Pancreas (tissue), 10 donors: Measurements from ENCODE around the gene PURA. TPM values are rescaled to one million over a fixed set of nuclear protein-coding genes. Genes with fewer than 3 reads are reported as not detected.

Source experiments
- ATAC-seq, 4 donors: fragments of 200-7000 bp; cut with Tn5 transposase; one replicate each; pipeline versions ENCODE4 v1.8.0 to v1.9.1; 2020; ENCODE audit warnings: mild to moderate bottlenecking in 4 of 4, moderate library complexity in 4 of 4
- DNase-seq, 6 donors: peaks; one replicate each; pipeline ENCODE4 v3.0.0-alpha.2; 2020
- FAIRE-seq: peaks from 2 replicates; lab custom pipeline; 2012; peaks lifted over from hg19 to GRCh38; lab: Jason Lieb, UNC
- H3K27ac ChIP-seq, 4 donors: fragments of 200-600 bp; sonication (generic); 1 replicate in 3 of 4; 2 replicates in 1 of 4; pipeline versions ENCODE4 v1.5.0 to v1.8.0; 2020
- H3K27me3 ChIP-seq, 4 donors: fragments of 200-600 bp; one replicate each; pipeline ENCODE4 v1.8.0; 2021
- H3K36me3 ChIP-seq, 3 donors: fragments of 200-600 bp; sonication (generic) in 1 of 3; one replicate each; pipeline versions ENCODE4 v1.5.0 to v1.8.0; 2020 to 2021
- H3K4me1 ChIP-seq, 3 donors: fragments of 200-600 bp; one replicate each; pipeline ENCODE4 v1.8.0; 2021
- H3K4me3 ChIP-seq, 4 donors: fragments of 200-600 bp; sonication (generic) in 2 of 4; one replicate each; pipeline versions ENCODE4 v1.5.0 to v1.8.0; 2020 to 2021
- H3K9me3 ChIP-seq, 4 donors: fragments of 200-600 bp; one replicate each; pipeline ENCODE4 v1.8.0; 2021
- WGBS, 2 donors: extraction: QIAGEN DNeasy Blood & Tissue Kit; methylation state at CpG; one replicate each; pipeline ENCODE4 v1.1.7; 2013; 5-methylcytosine and 5-hydroxymethylcytosine counted together
- intact Hi-C, 3 donors: fragments of 100-400 bp; cut with DNase I; formaldehyde crosslinking; loops; one replicate each; pipeline versions ENCODE4 v1.11.1 to v1.14.2; 2022
- polyA plus RNA-seq, 2 donors: library from polyadenylated mRNA; stranded (reverse); fragments of 200-250 nt; gene quantifications; one replicate each; pipeline ENCODE4 v1.2.3, GENCODE V29; 2013
- total RNA-seq, 6 donors: library from RNA; stranded (reverse); fragmentation: NEBNext Ultra II Directional in 4 of 6; extraction: Animal tissue kit (Norgen Biotek cat#: 25700) in 4 of 6; gene quantifications; one replicate each; pipeline versions ENCODE4 v1.2.1 to v1.2.4, GENCODE V29; 2021 to 2023
- TF ChIP-seq, protein P1 (sequence below), 4 donors: fragments of 200-600 bp; sonication (generic) in 3 of 4; IDR thresholded peaks; one replicate each; pipeline versions ENCODE4 v1.5.0 to v1.8.0; 2021; ENCODE audit warnings: antibody characterized with exemption in 4 of 4
- donor health status: healthy with polysubstance abuse.
- donor health status: DM: no; HTN: no; CAD: no; lungs with moderate emphysema.
- donor health status: DM: no; HTN: no; CAD: no.
- donor health status: control.
- donor health status: control.
- donor health status: Bipolar disorder and iron deficiency.
- donor health status: DM: yes; HTN: yes; CAD: no.
- donor health status: DM: no; HTN: no; CAD: no.
- donor health status: DM: no; HTN: no; CAD: no.
- donor health status: DM: yes; HTN: yes; CAD: no.

The PURA gene
- total and polyA plus RNA-seq, 8 donors = 3.2 to 17.2 (median 9.3) TPM

DNA sequence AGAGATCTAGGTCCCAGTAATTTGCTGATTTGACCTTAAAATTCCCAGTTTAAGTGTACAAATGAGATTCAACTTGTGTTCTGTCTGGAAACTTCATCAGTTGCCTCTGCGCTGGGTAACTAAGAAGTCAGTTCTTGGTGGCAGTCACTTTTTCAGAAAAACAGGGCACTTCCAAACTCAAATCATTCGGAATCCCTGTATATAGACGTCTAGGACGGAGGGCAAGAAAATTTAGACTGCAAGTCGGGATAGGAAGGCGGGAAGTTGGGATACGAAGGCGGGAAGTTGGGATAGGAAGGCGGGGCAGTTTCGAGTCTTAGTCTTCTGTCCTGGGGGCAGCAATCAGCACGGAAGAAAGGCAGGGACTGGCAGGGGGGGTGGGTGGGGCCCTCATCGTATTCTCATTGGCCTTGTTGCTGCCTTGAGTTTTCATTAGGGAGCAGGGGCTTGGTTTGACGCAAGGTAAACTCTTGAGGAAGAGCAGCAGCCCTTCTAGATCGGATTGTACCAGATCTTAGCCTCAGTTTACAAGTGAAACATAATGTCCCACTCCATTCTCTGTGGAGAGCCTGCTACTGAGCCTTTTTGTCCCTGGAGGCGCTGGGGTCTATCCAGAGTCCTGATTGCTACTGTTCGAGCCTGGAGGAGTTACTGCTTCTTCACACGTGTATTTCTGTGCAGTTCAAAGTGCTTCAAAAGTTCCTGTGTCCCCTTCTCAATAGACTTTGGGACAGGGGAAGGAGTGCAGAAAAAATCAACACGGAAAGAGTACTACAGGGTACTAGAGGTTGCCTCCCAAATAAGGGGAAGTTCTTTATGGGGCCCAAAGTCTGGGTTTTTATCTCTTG is 2.7 kb upstream of the PURA start:
- ATAC-seq (no peak), FAIRE-seq (no peak), DNase-seq (no peak)
- Histone ChIP-seq H3K9me3 (no peaks in the 10 kb centered on the region), H3K36me3 (no peaks in the 10 kb centered on the region), H3K4me3 (no peak overlapping the region), H3K27ac (no peak overlapping the region), H3K27me3 (no peaks in the 10 kb centered on the region), H3K4me1 (peaks cover 20 to 33% (median 33%) of the 10 kb centered on the region in 3 donors)
- 78 to 83% methylated on average over 18 of the region's 18 CpGs for WGBS, 2 donors
- intact Hi-C loops = no loop called here
- TF ChIP-seq, protein P1, sequence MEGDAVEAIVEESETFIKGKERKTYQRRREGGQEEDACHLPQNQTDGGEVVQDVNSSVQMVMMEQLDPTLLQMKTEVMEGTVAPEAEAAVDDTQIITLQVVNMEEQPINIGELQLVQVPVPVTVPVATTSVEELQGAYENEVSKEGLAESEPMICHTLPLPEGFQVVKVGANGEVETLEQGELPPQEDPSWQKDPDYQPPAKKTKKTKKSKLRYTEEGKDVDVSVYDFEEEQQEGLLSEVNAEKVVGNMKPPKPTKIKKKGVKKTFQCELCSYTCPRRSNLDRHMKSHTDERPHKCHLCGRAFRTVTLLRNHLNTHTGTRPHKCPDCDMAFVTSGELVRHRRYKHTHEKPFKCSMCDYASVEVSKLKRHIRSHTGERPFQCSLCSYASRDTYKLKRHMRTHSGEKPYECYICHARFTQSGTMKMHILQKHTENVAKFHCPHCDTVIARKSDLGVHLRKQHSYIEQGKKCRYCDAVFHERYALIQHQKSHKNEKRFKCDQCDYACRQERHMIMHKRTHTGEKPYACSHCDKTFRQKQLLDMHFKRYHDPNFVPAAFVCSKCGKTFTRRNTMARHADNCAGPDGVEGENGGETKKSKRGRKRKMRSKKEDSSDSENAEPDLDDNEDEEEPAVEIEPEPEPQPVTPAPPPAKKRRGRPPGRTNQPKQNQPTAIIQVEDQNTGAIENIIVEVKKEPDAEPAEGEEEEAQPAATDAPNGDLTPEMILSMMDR (IDR thresholded peaks at IDR 0.05) = no peak

DNA sequence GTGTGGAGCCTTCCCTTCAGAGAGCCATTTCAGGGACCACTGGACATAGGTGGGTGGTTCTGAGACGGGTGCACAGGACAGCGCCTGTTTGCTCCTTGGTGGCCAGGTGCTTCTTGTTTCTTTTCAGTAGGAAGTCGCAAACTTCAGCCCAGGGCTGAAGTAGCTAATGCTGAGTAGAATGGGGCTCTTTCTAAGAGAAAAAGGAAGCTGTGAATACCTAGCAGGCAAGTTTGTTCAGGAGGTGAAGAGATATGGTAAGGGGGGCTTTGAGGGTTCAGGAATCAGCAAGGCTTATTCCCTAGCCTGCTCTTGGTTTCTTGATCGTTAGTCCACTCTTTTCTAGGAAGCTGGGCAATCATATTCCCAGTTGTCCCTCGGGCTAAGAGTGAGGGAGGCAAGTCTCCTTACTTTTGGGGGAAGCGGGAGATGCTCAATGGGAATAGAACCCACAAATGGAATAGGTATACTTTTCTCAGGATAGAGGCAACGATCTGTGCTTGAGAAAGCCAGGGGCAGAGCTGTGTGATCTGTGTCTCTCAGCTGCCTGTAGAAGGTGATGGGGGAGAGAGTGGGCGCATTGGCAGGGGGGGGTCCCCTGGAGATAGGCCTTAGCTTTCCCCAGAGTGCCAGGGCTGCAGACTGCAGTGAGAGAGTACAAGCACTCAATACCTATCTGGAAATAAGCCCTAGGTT is 1.9 kb upstream of the PURA start:
- Histone ChIP-seq H3K27ac (peak overlapping the region in 1 of 4 donors; percentile 95), H3K9me3 (no peaks in the 10 kb centered on the region), H3K4me3 (no peak overlapping the region), H3K4me1 (peaks cover 13 to 33% (median 28%) of the 10 kb centered on the region in 3 donors), H3K36me3 (no peaks in the 10 kb centered on the region), H3K27me3 (no peaks in the 10 kb centered on the region)
- DNase-seq (no peak), FAIRE-seq (no peak), ATAC-seq (no peak)
- WGBS, 2 donors = 66 to 70% methylated on average over 8 of the region's 8 CpGs
- intact Hi-C loops = no loop called here
- TF ChIP-seq, protein P1 (IDR thresholded peaks at IDR 0.05) = no peak

DNA sequence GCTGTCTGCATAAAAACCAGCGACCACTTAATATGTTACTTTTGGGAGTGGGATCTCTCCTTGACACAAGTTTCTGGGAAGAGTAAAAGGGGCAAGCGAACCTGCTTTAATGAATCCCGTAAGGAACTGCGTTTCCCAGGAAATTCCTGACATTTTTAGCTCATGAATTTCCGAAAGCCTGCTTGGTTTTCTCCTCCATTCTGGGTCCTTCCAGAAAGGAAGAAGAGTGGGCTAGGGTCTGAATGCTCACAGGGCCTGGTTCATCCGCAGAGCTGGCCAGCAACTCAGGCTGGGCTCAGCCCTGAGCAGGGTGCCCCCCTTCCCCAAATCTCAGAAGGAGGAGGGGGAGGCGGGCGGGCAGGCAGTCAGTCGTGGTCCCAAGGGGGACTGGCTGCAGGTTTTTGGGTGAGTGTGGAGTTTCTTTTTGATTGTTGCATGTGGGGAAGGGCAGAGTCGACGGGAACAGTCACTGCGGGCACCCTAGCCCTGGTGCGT is 1.2 kb upstream of the PURA start:
- 18 to 26% methylated on average over 13 of the region's 13 CpGs for WGBS, 2 donors
- Histone ChIP-seq H3K9me3 (no peaks in the 10 kb centered on the region), H3K27ac (peak overlapping the region; percentile 80 to 95 (median 88)), H3K4me1 (peaks cover 11 to 40% (median 34%) of the 10 kb centered on the region in 3 donors), H3K36me3 (no peaks in the 10 kb centered on the region), H3K4me3 (peak overlapping the region in 3 of 4 donors; percentile 68 to 74 (median 72)), H3K27me3 (no peaks in the 10 kb centered on the region)
- TF ChIP-seq, protein P1 (IDR thresholded peaks at IDR 0.05) = no peak
- ATAC-seq = no peak
- peak in 2 of 6 donors; percentile 15 to 22 for DNase-seq
- no peak for FAIRE-seq
- intact Hi-C loops = no loop called here

DNA sequence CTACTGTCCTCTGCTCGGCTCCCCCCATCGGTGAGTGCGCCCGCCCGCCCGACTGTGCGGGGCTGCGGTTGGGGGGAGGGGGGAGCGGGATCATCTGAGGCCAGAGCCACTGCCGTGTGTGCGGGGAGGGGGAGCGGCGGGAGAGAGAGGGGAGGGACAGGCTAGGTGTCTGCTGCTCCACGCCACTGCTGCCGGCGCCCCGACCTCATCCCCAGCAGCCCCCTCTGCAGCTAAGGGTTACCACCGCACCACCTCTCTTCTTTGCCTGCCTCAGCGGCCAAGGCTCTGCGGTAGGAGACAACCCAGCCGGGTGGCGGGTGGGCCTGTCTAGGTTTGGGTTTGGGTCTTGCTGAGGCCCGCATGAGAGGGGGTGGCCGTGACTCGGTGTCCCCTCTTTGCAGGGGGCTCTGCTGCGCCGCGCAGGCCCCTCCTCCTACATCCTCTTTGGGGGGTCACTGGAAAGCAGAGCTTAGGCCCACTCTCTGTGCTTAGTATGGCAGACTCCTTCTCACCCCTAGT is 670 bp upstream of the PURA start:
- intact Hi-C loops = no loop called here
- peaks cover 11 to 45% (median 37%) of the 10 kb centered on the region in 3 donors for H3K4me1 ChIP-seq

More for the DNA sequence above, 670 bp upstream of the PURA start:
- 1 to 3% methylated on average over 13 to 28 of the region's 28 CpGs for WGBS, 2 donors
- peak in 3 of 4 donors; percentile 8 to 24 (median 15) for ATAC-seq
- Histone ChIP-seq H3K27ac (peak overlapping the region; percentile 80 to 95 (median 88)), H3K4me3 (peak overlapping the region; percentile 68 to 74 (median 72)), H3K36me3 (no peaks in the 10 kb centered on the region), H3K27me3 (no peaks in the 10 kb centered on the region), H3K9me3 (no peaks in the 10 kb centered on the region)
- DNase-seq = peak; percentile 25 to 77 (median 44)
- FAIRE-seq = no peak
- TF ChIP-seq, protein P1 (IDR thresholded peaks at IDR 0.05) = no peak
